Stimulated activated CD8-positive, alpha-beta memory T cell treated with anti-CD3 and anti-CD28 coated beads, Interleukin-7, amount 100 ng/mL, for 24 hours (primary cell): ENCODE results near the gene COG5.

Source experiments
- DNase-seq: peaks from one replicate; pipeline ENCODE4 v3.0.0-alpha.2; 2020; ENCODE audit warnings: low read depth

Gene COG5

GRCh38 chr7:107154826-107155225, 408.9 kb downstream of the COG5 start:
- no peak for DNase-seq

DNA sequence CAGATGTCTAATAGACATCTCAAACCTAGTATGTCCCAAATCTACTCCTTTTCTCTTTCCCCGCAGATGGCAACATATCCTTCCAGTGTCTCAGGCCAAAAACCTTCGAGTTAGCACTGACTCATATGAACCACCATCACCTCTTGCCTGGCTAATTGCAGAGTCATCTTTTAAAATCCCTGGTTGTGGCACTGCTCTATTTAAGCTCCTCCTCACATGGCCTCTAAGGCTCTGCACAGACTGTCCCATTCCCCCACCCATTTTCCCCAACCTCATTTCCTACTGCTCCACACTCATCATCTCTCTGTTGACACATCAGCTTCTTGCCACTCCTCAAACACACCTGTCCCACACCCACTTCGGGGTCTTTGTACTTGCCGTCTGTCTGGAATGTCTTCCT, 411.7 kb downstream of the COG5 start:
- no peak for DNase-seq
